Bronchial epithelial cell (primary cell): ENCODE measurements around the gene KPNB1. TPM values are rescaled to one million over a fixed set of nuclear protein-coding genes. Genes with fewer than 3 reads are reported as not detected.
A peak's percentile ranks its signal among the peaks of the same experiment; 100 is the strongest.

Source experiments
- DNase-seq: peaks from one replicate; pipeline ENCODE4 v3.0.0-alpha.2; 2010; ENCODE audit warnings: low read depth
- FAIRE-seq: peaks from 2 replicates; lab custom pipeline; 2011; peaks lifted over from hg19 to GRCh38; lab: Jason Lieb, UNC
- H3K27me3 ChIP-seq: 2 replicates; pipeline ENCODE4 v1.5.1; 2011; ENCODE audit warnings: low read length; ENCODE audit not compliant: control insufficient read depth, insufficient read depth
- H3K36me3 ChIP-seq: 2 replicates; pipeline ENCODE4 v1.5.1; 2011; ENCODE audit warnings: low read length; ENCODE audit not compliant: control insufficient read depth, insufficient read depth
- H3K4me3 ChIP-seq: 2 replicates; pipeline ENCODE4 v1.5.1; 2011; ENCODE audit warnings: mild to moderate bottlenecking, low read depth, low read length, control low read depth
- CTCF ChIP-seq: IDR thresholded peaks from 2 replicates; pipeline ENCODE4 v1.5.1; 2011; ENCODE audit warnings: mild to moderate bottlenecking, moderate library complexity, low read length, control low read depth, inconsistent platforms; ENCODE audit not compliant: insufficient read depth, severe bottlenecking
- total RNA-seq: library from RNA; depleted of rRNA; stranded (reverse); fragments of >200 nt; gene quantifications from 2 replicates; pipeline ENCODE4 v1.2.1, GENCODE V29; 2014

Gene KPNB1
- total RNA-seq, 1 donor from 2014 or later: 279 TPM

DNA sequence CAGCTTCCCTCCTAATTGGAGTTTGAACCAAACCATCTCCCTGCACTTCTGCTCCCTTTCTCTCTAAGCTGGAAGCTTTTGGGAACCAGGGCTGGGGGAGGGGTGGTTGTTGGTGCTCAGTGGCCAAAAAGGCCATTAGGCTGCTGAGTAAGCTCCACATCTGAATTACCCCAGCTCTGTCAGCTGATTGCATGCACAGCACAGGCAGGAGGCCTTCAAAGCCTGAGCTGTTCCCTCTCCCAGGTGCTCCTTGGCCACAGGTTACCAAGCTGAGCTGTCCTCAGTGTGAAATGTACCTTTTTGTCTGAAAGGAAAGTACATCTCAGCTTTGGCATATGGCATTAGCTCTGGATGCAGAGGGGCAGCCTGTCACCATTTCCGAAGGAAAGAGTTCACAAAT lies 38.0 kb downstream of the KPNB1 start:
- Histone ChIP-seq H3K4me3 (no peak overlapping the region), H3K27me3 (no peaks in the 10 kb centered on the region), H3K36me3 (peaks cover 2% of the 10 kb centered on the region)
- DNase-seq: no peak
- no peak for FAIRE-seq
- no peak for TF ChIP-seq CTCF

GRCh38 chr17:47690121-47690520 lies 40.4 kb downstream of the KPNB1 start:
- no peaks in the 10 kb centered on the region for H3K36me3 ChIP-seq
- no peak overlapping the region for H3K4me3 ChIP-seq
- TF ChIP-seq CTCF: no peak
- no peak for DNase-seq
- FAIRE-seq: no peak
- no peaks in the 10 kb centered on the region for H3K27me3 ChIP-seq

GRCh38 chr17:47692137-47692894 lies 42.6 kb downstream of the KPNB1 start:
- Histone ChIP-seq H3K4me3 (no peak overlapping the region), H3K36me3 (no peaks in the 10 kb centered on the region), H3K27me3 (no peaks in the 10 kb centered on the region)
- TF ChIP-seq CTCF: no peak
- DNase-seq (no peak), FAIRE-seq (peak; percentile 7)

GRCh38 chr17:47692895-47693730 lies 43.4 kb downstream of the KPNB1 start:
- FAIRE-seq (peak; percentile 13), DNase-seq (no peak)
- no peaks in the 10 kb centered on the region for H3K36me3 ChIP-seq
- peak overlapping the region; percentile 76 for H3K4me3 ChIP-seq
- TF ChIP-seq CTCF: no peak
- no peaks in the 10 kb centered on the region for H3K27me3 ChIP-seq

DNA sequence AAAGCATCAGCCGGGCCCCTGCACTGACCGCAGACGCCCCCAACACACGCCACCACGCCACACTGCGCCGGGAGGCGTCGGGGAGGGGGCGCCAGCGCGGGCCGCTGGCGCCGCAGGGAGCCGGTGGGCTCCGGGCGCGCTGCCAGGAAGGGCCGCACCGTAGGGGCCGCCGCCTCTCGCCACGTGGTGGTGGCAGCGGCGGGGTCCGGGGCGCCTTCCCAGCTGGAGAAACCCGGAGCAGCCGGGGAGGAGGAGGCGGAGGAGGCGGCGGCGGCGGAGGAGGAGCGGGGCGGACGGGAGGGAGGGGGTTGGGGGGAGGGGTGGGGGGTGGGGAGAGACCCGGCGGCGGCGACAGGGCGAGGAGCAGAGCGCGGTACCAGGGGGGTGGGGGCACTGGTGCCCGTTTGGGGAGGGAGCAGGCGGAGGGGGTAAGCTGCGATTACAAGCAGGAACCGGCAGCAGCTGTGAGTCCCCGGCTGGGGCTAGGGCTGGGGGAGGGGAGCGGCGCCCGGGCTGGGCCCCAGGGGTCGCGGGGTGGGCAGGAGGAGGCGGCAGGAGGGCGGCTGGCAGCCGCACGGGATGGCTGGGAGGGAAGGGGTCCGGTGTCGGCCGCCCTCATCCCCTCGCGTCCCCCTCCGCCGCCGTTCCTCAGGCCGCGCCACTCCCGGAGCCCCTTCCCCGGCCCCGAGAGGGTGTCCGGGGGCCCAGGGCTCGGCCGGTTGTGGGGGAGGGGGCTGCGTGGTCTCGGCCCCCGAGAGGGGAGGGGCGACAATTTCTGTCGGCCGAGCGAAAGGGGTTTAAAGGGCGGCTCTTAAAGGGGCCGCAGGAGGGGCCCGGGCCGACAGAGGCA lies 44.2 kb downstream of the KPNB1 start, which contains the start of gene TBKBP1:
Gene TBKBP1, plus strand, starts transcription at position 431 of the 850 bp plus-strand sequence. CDS start 1,952 bp downstream, outside the sequence.
- no peaks in the 10 kb centered on the region for H3K36me3 ChIP-seq
- DNase-seq: no peak
- no peak for FAIRE-seq
- no peaks in the 10 kb centered on the region for H3K27me3 ChIP-seq
- peak within 1 kb of the TSS; percentile 76 for H3K4me3 ChIP-seq
- TF ChIP-seq CTCF: no peak
